Left lung (tissue), 10 donors: Measurements from ENCODE around the gene NDUFA7. TPM values are rescaled to one million over a fixed set of nuclear protein-coding genes. Genes with fewer than 3 reads are reported as not detected.
"Not testable (repeated sequence)": the region's sequence is repeated elsewhere in the genome, so short reads cannot be mapped to it uniquely, and the experiment has no call there.

Experiments used
- ATAC-seq: fragments of 200-7000 bp; cut with Tn5 transposase; one replicate; pipeline ENCODE4 v1.9.1; 2020; ENCODE audit warnings: moderate library complexity
- DNase-seq, 4 donors: peaks; one replicate each; pipeline ENCODE4 v3.0.0-alpha.2; 2013 to 2020
- H3K27ac ChIP-seq, 2 donors: fragments of 200-600 bp; sonication (generic) in 1 of 2; one replicate each; pipeline versions ENCODE4 v1.5.0 to v1.8.0; 2020 to 2021
- H3K27me3 ChIP-seq, 2 donors: fragments of 200-600 bp; sonication (generic) in 1 of 2; one replicate each; pipeline versions ENCODE4 v1.5.0 to v1.8.0; 2020 to 2021
- H3K36me3 ChIP-seq, 2 donors: fragments of 200-600 bp; sonication (generic) in 1 of 2; one replicate each; pipeline versions ENCODE4 v1.5.0 to v1.8.0; 2020 to 2021
- H3K4me1 ChIP-seq, 2 donors: fragments of 200-600 bp; one replicate each; pipeline ENCODE4 v1.8.0; 2021
- H3K4me3 ChIP-seq, 2 donors: fragments of 200-600 bp; sonication (generic) in 1 of 2; one replicate each; pipeline versions ENCODE4 v1.5.0 to v1.8.0; 2020 to 2021; ENCODE audit warnings: mild to moderate bottlenecking in 1 of 2
- H3K9me3 ChIP-seq, 2 donors: fragments of 200-600 bp; sonication (generic) in 1 of 2; one replicate each; pipeline versions ENCODE4 v1.5.0 to v1.8.0; 2020 to 2021
- intact Hi-C, 2 donors: fragments of 100-400 bp; cut with DNase I; formaldehyde crosslinking; loops; one replicate each; pipeline versions ENCODE4 v1.11.2 to v1.14.2; 2022
- polyA plus RNA-seq, 6 donors: library from polyadenylated mRNA; unstranded; fragments of 120-200 nt; gene quantifications; one replicate each; pipeline ENCODE4 v1.2.1, GENCODE V29; 2013; ENCODE audit not compliant: insufficient read length in 6 of 6
- total RNA-seq, 2 donors: library from RNA; stranded (reverse); fragmentation: NEBNext Ultra II Directional; extraction: Animal tissue kit (Norgen Biotek cat#: 25700); gene quantifications; one replicate each; pipeline ENCODE4 v1.2.1, GENCODE V29; 2021
- TF ChIP-seq, protein P1 (sequence below), 2 donors: fragments of 200-600 bp; sonication (generic) in 1 of 2; IDR thresholded peaks; one replicate each; pipeline versions ENCODE4 v1.5.0 to v1.8.0; 2021; ENCODE audit warnings: antibody characterized with exemption in 2 of 2
- donor health status: DM: no; HTN: yes; CAD: no.
- donor health status: DM: no; HTN: no; CAD: no.

NDUFA7 gene
- total and polyA plus RNA-seq, 8 donors: 32.0 to 51.6 (median 38.7) TPM

DNA sequence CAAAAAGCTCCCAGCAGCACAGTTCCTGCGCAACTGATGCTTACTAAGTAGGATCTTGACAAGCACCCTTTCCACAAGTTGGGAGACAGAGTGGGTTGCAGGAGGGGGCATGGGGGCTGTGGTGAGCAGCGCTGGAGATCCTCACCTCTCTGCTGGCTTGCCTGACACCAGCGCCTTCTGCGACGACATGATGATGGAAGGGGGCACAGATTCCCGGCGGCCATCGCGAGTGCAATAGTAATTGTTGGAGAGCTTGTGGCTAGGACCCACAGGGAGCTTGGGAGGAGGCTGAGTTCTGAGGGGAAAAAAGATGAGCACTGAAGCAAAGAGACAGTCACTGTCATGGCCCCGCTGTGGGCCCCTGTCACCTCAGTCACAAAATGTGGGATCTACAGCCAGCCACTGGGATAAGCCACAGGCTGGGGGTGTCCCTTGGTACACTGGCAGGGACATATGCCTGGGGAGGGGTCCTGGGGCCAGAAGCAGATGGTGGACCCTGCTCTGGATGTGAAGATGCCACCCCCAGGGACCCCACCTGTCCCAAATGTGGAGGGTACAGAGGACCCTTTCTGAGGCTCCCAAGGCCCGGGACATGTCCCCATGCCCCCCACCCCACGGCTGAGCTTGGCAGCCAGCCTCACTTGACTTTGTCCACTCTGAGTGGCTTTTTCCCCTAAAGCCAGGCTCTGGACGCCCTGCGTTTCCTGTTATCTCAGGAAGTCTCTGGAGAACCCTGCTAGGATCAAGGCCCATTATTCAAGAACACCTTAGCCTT lies 4.6 kb downstream of the NDUFA7 start:
- Histone ChIP-seq H3K36me3 (peaks cover 0 to 53% of the 10 kb centered on the region in 2 donors), H3K4me1 (peaks cover 12 to 26% of the 10 kb centered on the region in 2 donors), H3K27me3 (no peaks in the 10 kb centered on the region), H3K4me3 (no peak overlapping the region), H3K27ac (peak overlapping the region in 1 of 2 donors; percentile 48), H3K9me3 (no peaks in the 10 kb centered on the region)
- TF ChIP-seq, protein P1, sequence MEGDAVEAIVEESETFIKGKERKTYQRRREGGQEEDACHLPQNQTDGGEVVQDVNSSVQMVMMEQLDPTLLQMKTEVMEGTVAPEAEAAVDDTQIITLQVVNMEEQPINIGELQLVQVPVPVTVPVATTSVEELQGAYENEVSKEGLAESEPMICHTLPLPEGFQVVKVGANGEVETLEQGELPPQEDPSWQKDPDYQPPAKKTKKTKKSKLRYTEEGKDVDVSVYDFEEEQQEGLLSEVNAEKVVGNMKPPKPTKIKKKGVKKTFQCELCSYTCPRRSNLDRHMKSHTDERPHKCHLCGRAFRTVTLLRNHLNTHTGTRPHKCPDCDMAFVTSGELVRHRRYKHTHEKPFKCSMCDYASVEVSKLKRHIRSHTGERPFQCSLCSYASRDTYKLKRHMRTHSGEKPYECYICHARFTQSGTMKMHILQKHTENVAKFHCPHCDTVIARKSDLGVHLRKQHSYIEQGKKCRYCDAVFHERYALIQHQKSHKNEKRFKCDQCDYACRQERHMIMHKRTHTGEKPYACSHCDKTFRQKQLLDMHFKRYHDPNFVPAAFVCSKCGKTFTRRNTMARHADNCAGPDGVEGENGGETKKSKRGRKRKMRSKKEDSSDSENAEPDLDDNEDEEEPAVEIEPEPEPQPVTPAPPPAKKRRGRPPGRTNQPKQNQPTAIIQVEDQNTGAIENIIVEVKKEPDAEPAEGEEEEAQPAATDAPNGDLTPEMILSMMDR (IDR thresholded peaks at IDR 0.05): no peak
- peak in 1 of 4 donors; percentile 52 for DNase-seq
- ATAC-seq: no peak
- intact Hi-C loops: no loop called here

DNA sequence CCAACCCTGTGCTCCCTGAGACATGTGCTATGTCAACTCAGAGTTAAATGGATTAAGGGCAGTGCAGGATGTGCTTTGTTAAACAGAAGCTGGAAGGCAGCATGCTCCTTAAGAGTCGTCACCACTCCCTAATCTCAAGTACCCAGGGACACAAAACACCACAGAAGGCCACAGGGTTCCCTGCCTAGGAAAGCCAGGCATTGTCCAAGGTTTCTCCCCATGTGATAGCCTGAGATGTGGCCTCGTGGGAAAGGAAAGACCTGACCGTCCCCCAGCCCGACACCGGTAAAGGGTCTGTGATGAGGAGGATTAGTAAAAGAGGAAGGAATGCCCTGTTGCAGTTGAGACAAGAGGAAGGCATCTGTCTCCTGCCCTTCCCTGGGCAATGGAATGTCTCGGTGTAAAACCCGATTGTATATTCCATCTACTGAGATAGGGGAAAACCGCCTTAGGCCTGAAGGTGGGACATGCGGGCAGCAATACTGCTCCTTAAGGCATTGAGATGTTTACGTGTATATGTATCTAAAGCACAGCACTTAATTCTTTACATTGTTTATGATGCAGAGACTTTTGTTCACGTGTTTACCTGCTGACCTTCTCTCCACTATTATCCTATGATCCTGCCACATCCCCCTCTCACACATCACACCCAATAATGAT lies 6.1 kb downstream of the NDUFA7 start:
- ATAC-seq, intact Hi-C loops, H3K4me3 ChIP-seq, H3K9me3 ChIP-seq, H3K27me3 ChIP-seq, DNase-seq: not testable (repeated sequence)
- H3K36me3 ChIP-seq: peaks cover 0 to 67% of the 10 kb centered on the region in 2 donors
- H3K27ac ChIP-seq: peak overlapping the region in 1 of 2 donors; percentile 37
- peaks cover 6 to 30% of the 10 kb centered on the region in 2 donors for H3K4me1 ChIP-seq

DNA sequence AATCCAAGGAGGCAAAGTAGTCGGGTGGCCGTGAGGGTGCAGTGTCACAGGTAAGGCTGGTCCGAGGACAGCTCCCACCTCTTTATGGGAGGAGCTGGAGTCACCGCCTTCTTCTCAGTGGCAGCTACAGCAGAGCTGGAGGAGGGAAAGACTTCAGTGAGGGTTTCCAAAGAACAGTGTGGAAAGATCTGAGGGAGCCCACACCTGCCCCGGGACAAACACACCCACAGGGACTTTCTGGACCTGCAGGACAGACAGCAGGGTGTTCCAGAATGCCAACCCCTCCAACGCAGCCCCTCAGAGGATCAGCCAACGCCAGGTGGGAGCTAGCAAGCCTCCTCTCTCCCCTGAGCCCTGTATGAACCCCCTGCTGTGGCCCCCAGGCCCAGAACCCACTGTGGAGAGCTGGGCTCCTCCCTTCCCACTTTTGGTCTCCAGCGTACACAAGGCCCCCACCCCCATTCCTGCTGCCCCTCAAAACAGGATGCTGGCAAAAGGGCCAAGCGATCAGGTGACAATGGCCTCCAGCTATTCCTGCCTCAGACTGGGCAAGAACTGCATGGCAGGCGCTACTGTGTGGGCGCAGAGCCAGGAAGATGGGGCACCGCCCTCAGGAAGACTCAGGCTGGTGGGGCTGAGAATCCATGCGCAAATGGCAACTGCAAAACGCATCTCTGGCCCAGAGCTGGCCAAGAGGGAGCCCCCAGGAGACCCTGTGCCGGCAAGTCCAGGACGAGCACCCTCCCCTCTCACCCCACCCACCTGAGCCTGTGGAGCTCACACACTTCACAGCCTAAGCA lies 9.5 kb downstream of the NDUFA7 start:
- Histone ChIP-seq H3K4me1 (peaks cover 13 to 51% of the 10 kb centered on the region in 2 donors), H3K27me3 (peaks cover 0 to 5% of the 10 kb centered on the region in 2 donors), H3K9me3 (no peaks in the 10 kb centered on the region), H3K27ac (peak overlapping the region; percentile 45 to 51), H3K4me3 (no peak overlapping the region), H3K36me3 (peaks cover 0 to 73% of the 10 kb centered on the region in 2 donors)
- TF ChIP-seq, protein P1 (IDR thresholded peaks at IDR 0.05): no peak
- DNase-seq: peak in 2 of 4 donors; percentile 26 to 68
- intact Hi-C loops: no loop called here
- no peak for ATAC-seq

DNA sequence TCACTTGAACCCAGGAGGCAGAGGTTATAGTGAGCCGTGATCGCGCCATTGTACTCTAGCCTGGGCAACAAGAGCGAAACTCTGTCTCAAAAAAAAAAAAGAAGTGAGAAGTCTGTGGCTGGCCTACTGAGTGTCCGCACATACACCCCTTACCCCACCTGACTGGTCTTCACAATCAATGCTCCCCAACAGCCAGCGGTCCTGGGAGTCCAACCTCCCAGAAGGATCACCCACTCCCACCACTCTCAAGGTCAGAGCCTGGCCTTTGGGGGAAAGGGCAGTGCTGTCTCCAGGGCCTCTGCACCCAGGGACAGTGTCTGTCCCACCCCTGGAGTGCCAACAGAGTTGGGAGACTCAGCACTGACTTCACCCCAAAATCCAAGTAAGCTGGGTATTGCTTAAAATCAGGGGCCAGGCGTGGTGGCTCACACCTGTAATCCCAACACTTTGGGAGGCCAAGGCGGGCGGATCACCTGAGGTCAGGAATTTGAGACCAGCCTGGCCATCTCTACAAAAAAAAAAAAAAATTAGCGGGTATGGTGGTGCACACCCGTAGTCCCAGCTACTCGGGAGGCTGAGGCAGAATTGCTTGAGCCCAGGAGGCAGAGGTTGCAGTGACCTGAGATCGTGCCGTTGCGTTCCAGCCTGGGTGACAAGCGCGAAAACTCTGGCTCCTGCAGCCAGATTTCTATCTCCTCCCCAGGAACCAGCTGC lies 10.7 kb downstream of the NDUFA7 start:
- Histone ChIP-seq H3K4me3 (no peak overlapping the region), H3K27me3 (peaks cover 0 to 5% of the 10 kb centered on the region in 2 donors), H3K27ac (peak overlapping the region in 1 of 2 donors; percentile 45), H3K9me3 (no peaks in the 10 kb centered on the region), H3K36me3 (peaks cover 0 to 62% of the 10 kb centered on the region in 2 donors), H3K4me1 (peaks cover 13 to 61% of the 10 kb centered on the region in 2 donors)
- DNase-seq (peak in 2 of 4 donors; percentile 18 to 24), ATAC-seq (no peak)
- intact Hi-C loops: no loop called here
- TF ChIP-seq, protein P1 (IDR thresholded peaks at IDR 0.05): no peak

DNA sequence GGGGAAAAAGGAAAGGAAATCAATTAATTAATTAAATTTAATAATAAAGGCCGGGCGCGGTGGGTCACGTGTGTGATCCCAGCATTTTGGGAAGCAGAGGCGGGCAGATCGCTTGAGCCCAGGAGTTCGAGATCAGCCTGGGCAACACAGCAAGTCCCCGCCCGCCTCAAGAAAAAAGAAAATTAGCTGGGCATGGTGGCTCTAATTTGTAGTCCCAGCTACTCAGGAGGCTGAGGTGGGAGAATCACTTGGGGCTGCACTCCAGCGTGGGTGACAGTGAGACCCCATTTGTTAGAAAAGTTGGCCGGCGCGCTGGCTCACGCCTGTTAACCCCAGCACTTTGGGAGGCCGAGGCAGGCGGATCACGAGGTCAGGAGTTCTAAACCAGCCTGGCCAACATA lies 12.3 kb downstream of the NDUFA7 start:
- Histone ChIP-seq H3K4me3 (peak overlapping the region; percentile 46 to 53), H3K27ac (peak overlapping the region; percentile 13 to 74), H3K9me3 (no peaks in the 10 kb centered on the region), H3K27me3 (peaks cover 0 to 5% of the 10 kb centered on the region in 2 donors), H3K4me1 (peaks cover 13 to 56% of the 10 kb centered on the region in 2 donors), H3K36me3 (peaks cover 0 to 46% of the 10 kb centered on the region in 2 donors)
- ATAC-seq (no peak), DNase-seq (peak in 2 of 4 donors; percentile 27 to 51)
- TF ChIP-seq, protein P1 (IDR thresholded peaks at IDR 0.05): no peak
- intact Hi-C loops: no loop called here
